Endometrium (tissue), 2 donors: ENCODE data around the gene NPHP4.

ENCODE experiments used
- FAIRE-seq: peaks from 2 replicates; lab custom pipeline; 2012; peaks lifted over from hg19 to GRCh38; lab: Jason Lieb, UNC
- donor health status: control.
- donor health status: control.

Gene NPHP4

GRCh38 chr1:5989731-5990271 lies 2.4 kb downstream of the NPHP4 start:
- FAIRE-seq: no peak

- FAIRE-seq: no peak
These were observed 3.0 kb downstream of the NPHP4 start for GRCh38 chr1:5989286-5989605.

GRCh38 chr1:5988596-5989285 lies 3.5 kb downstream of the NPHP4 start:
- FAIRE-seq: no peak

- FAIRE-seq: no peak
These were observed 6.2 kb downstream of the NPHP4 start for GRCh38 chr1:5986018-5986417.

- FAIRE-seq: no peak
These were observed 7.0 kb downstream of the NPHP4 start for GRCh38 chr1:5985250-5985649.

- no peak for FAIRE-seq
These were observed 8.7 kb downstream of the NPHP4 start for GRCh38 chr1:5983361-5984103.

GRCh38 chr1:5982868-5983267 lies 9.4 kb downstream of the NPHP4 start:
- FAIRE-seq: no peak

- no peak for FAIRE-seq
These were observed 9.9 kb downstream of the NPHP4 start for GRCh38 chr1:5982276-5982675.

GRCh38 chr1:5981009-5981380 lies 11.2 kb downstream of the NPHP4 start:
- no peak for FAIRE-seq

GRCh38 chr1:5980314-5981008 lies 11.8 kb downstream of the NPHP4 start:
- no peak for FAIRE-seq

GRCh38 chr1:5979536-5980313 lies 12.5 kb downstream of the NPHP4 start:
- FAIRE-seq: no peak

- no peak for FAIRE-seq
These were observed 13.8 kb downstream of the NPHP4 start for GRCh38 chr1:5978452-5978851.

GRCh38 chr1:5977494-5978444 lies 14.5 kb downstream of the NPHP4 start:
- FAIRE-seq: no peak

GRCh38 chr1:5976726-5977493 lies 15.3 kb downstream of the NPHP4 start:
- no peak for FAIRE-seq

GRCh38 chr1:5976231-5976630 lies 16.0 kb downstream of the NPHP4 start:
- no peak for FAIRE-seq

GRCh38 chr1:5975133-5975880 lies 16.9 kb downstream of the NPHP4 start:
- FAIRE-seq: no peak

GRCh38 chr1:5974631-5975030 lies 17.6 kb downstream of the NPHP4 start:
- no peak for FAIRE-seq

- FAIRE-seq: no peak
These were observed 18.5 kb downstream of the NPHP4 start for GRCh38 chr1:5973771-5974170.

- no peak for FAIRE-seq
These were observed 20.1 kb downstream of the NPHP4 start for GRCh38 chr1:5972198-5972520.
